Measurements from ENCODE around the gene C19orf85. TPM values are rescaled to one million over a fixed set of nuclear protein-coding genes. Genes with fewer than 3 reads are reported as not detected.

The C19orf85 gene
- total and polyA plus RNA-seq, 2 experiments from 2014 or later, result not detected

GRCh38 chr19:55481148-55481793, 16.7 kb upstream of the C19orf85 start:
- H3K4me1 ChIP-seq (ENCODE audit: insufficient read depth), result peaks cover 16% of the 10 kb centered on the region
- no peaks in the 10 kb centered on the region for H3K27me3 ChIP-seq (replicated peaks; ENCODE audit: insufficient read depth)
- no peak overlapping the region for H3K27ac ChIP-seq
- H2AFZ ChIP-seq, result no peak overlapping the region
- H4K20me1 ChIP-seq (ENCODE audit: insufficient read depth), result no peaks in the 10 kb centered on the region
- H3K4me3 ChIP-seq, result no peak overlapping the region
- H3K9me2 ChIP-seq (ENCODE audit: insufficient read depth), result no peaks in the 10 kb centered on the region
- no peak overlapping the region for H3K9ac ChIP-seq
- no peaks in the 10 kb centered on the region for H3K9me3 ChIP-seq (ENCODE audit: low read depth)
- H3K4me2 ChIP-seq (ENCODE audit: unreplicated experiment), result no peak overlapping the region
- no peak for DNase-seq
- H3K79me2 ChIP-seq (ENCODE audit: insufficient read depth), result peaks cover 36% of the 10 kb centered on the region
- in situ Hi-C loops (cut with MboI), result no loop called here
- WGBS, 2 experiments (ENCODE audit: low coverage in 1 of 2, low lambda C conversion rate in 2 of 2, missing lambda C conversion rate in 2 of 2), result 94 to 97% methylated on average over 39 to 52 of the region's 52 CpGs
- peaks cover 5% of the 10 kb centered on the region; the same call in 1 of the 2 replicates for H3F3A ChIP-seq (ENCODE audit: insufficient read depth)
- TF ChIP-seq EZH2phosphoT487 (IDR thresholded peaks at IDR 0.05; ENCODE audit: insufficient read depth, low read depth), result no peak
- no peak for TF ChIP-seq EZH2 (IDR thresholded peaks at IDR 0.05; ENCODE audit: insufficient read depth, poor library complexity, severe bottlenecking)
- no peaks in the 10 kb centered on the region for H3K36me3 ChIP-seq (ENCODE audit: low read depth)

GRCh38 chr19:55479451-55480230, 15.1 kb upstream of the C19orf85 start:
- H3K4me3 ChIP-seq, result no peak overlapping the region
- no peak for DNase-seq
- no peaks in the 10 kb centered on the region; the same call in 1 of the 2 replicates for H3F3A ChIP-seq (ENCODE audit: insufficient read depth)
- H3K9me3 ChIP-seq (ENCODE audit: low read depth), result no peaks in the 10 kb centered on the region
- no peaks in the 10 kb centered on the region for H3K36me3 ChIP-seq (ENCODE audit: low read depth)
- H3K9me2 ChIP-seq (ENCODE audit: insufficient read depth), result no peaks in the 10 kb centered on the region
- H2AFZ ChIP-seq, result no peak overlapping the region
- no peaks in the 10 kb centered on the region for H4K20me1 ChIP-seq (ENCODE audit: insufficient read depth)
- no peak overlapping the region for H3K27ac ChIP-seq
- in situ Hi-C loops (cut with MboI), result no loop called here
- H3K27me3 ChIP-seq (replicated peaks; ENCODE audit: insufficient read depth), result no peaks in the 10 kb centered on the region
- H3K9ac ChIP-seq, result no peak overlapping the region
- H3K79me2 ChIP-seq (ENCODE audit: insufficient read depth), result peaks cover 35% of the 10 kb centered on the region
- 76 to 77% methylated on average over 15 of the region's 15 CpGs for WGBS, 2 experiments (ENCODE audit: low coverage in 1 of 2, low lambda C conversion rate in 2 of 2, missing lambda C conversion rate in 2 of 2)
- peaks cover 13% of the 10 kb centered on the region; the same call in 1 of the 2 replicates for H3K4me1 ChIP-seq (ENCODE audit: insufficient read depth)
- no peak overlapping the region for H3K4me2 ChIP-seq (ENCODE audit: unreplicated experiment)
- TF ChIP-seq EZH2phosphoT487 (IDR thresholded peaks at IDR 0.05; ENCODE audit: insufficient read depth, low read depth), result no peak
- TF ChIP-seq EZH2 (IDR thresholded peaks at IDR 0.05; ENCODE audit: insufficient read depth, poor library complexity, severe bottlenecking), result no peak

- in situ Hi-C loops (cut with MboI), result no loop called here
- Histone ChIP-seq H2AFZ (no peak overlapping the region), H3K36me3 (ENCODE audit: low read depth) (no peaks in the 10 kb centered on the region), H3K27me3 (replicated peaks; ENCODE audit: insufficient read depth) (no peaks in the 10 kb centered on the region), H3K79me2 (ENCODE audit: insufficient read depth) (peaks cover 29% of the 10 kb centered on the region), H4K20me1 (ENCODE audit: insufficient read depth) (no peaks in the 10 kb centered on the region), H3K27ac (no peak overlapping the region), H3K9me3 (ENCODE audit: low read depth) (no peaks in the 10 kb centered on the region), H3K4me1 (ENCODE audit: insufficient read depth) (peaks cover 13% of the 10 kb centered on the region; the same call in 1 of the 2 replicates), H3K4me2 (ENCODE audit: unreplicated experiment) (no peak overlapping the region), H3K9me2 (ENCODE audit: insufficient read depth) (no peaks in the 10 kb centered on the region), H3F3A (ENCODE audit: insufficient read depth) (no peaks in the 10 kb centered on the region; the same call in 1 of the 2 replicates), H3K4me3 (no peak overlapping the region), H3K9ac (no peak overlapping the region)
- TF ChIP-seq EZH2 (IDR thresholded peaks at IDR 0.05; ENCODE audit: insufficient read depth, poor library complexity, severe bottlenecking) (no peak), EZH2phosphoT487 (IDR thresholded peaks at IDR 0.05; ENCODE audit: insufficient read depth, low read depth) (no peak)
- WGBS, 2 experiments (ENCODE audit: low coverage in 1 of 2, low lambda C conversion rate in 2 of 2, missing lambda C conversion rate in 2 of 2), result 85 to 86% methylated on average over 17 of the region's 17 CpGs
- DNase-seq, result no peak
These were observed 14.5 kb upstream of the C19orf85 start for GRCh38 chr19:55479045-55479444.

- peaks cover 27% of the 10 kb centered on the region for H3K79me2 ChIP-seq (ENCODE audit: insufficient read depth)
- no peak for DNase-seq
- no peaks in the 10 kb centered on the region for H4K20me1 ChIP-seq (ENCODE audit: insufficient read depth)
- H3K9ac ChIP-seq, result no peak overlapping the region
- no peaks in the 10 kb centered on the region for H3K9me2 ChIP-seq (ENCODE audit: insufficient read depth)
- no peak overlapping the region for H2AFZ ChIP-seq
- TF ChIP-seq EZH2phosphoT487 (IDR thresholded peaks at IDR 0.05; ENCODE audit: insufficient read depth, low read depth) (no peak), EZH2 (IDR thresholded peaks at IDR 0.05; ENCODE audit: insufficient read depth, poor library complexity, severe bottlenecking) (no peak)
- in situ Hi-C loops (cut with MboI), result no loop called here
- no peak overlapping the region for H3K27ac ChIP-seq
- no peaks in the 10 kb centered on the region for H3K27me3 ChIP-seq (replicated peaks; ENCODE audit: insufficient read depth)
- no peaks in the 10 kb centered on the region; the same call in 1 of the 2 replicates for H3F3A ChIP-seq (ENCODE audit: insufficient read depth)
- WGBS, 2 experiments (ENCODE audit: low coverage in 1 of 2, low lambda C conversion rate in 2 of 2, missing lambda C conversion rate in 2 of 2), result 58 to 72% methylated on average over 10 to 12 of the region's 12 CpGs
- no peaks in the 10 kb centered on the region for H3K36me3 ChIP-seq (ENCODE audit: low read depth)
- H3K4me1 ChIP-seq (ENCODE audit: insufficient read depth), result peaks cover 13% of the 10 kb centered on the region; the same call in 1 of the 2 replicates
- no peak overlapping the region for H3K4me2 ChIP-seq (ENCODE audit: unreplicated experiment)
- no peaks in the 10 kb centered on the region for H3K9me3 ChIP-seq (ENCODE audit: low read depth)
- H3K4me3 ChIP-seq, result no peak overlapping the region
These were observed 13.8 kb upstream of the C19orf85 start for GRCh38 chr19:55478364-55478763.
